ENCODE measurements around the gene CETP.

Gene CETP

GRCh38 chr16:56961851-56962281 lies at the start of gene CETP:
Gene CETP (plus strand): TSS chr16:56961950. CDS start chr16:56961980, 30 bp downstream.
- no peak within 1 kb of the TSS for H3K4me3 ChIP-seq (ENCODE audit: low read depth, low read length)
- no peak for TF ChIP-seq CTCF (IDR thresholded peaks at IDR 0.05; ENCODE audit: low read depth, low read length)

GRCh38 chr16:56912746-56913708 lies 48.7 kb upstream of the CETP start:
- H3K4me3 ChIP-seq (ENCODE audit: low read depth, low read length): no peak overlapping the region
- no peak for TF ChIP-seq CTCF (IDR thresholded peaks at IDR 0.05; ENCODE audit: low read depth, low read length)

- TF ChIP-seq CTCF (IDR thresholded peaks at IDR 0.05; ENCODE audit: low read depth, low read length): no peak
- no peak overlapping the region for H3K4me3 ChIP-seq (ENCODE audit: low read depth, low read length)
Measured at GRCh38 chr16:56914896-56915295, 46.9 kb upstream of the CETP start.

GRCh38 chr16:56915336-56916119 lies 46.2 kb upstream of the CETP start:
- TF ChIP-seq CTCF (IDR thresholded peaks at IDR 0.05; ENCODE audit: low read depth, low read length): no peak
- H3K4me3 ChIP-seq (ENCODE audit: low read depth, low read length): no peak overlapping the region

GRCh38 chr16:56916571-56917403 lies 45.0 kb upstream of the CETP start:
- TF ChIP-seq CTCF (IDR thresholded peaks at IDR 0.05; ENCODE audit: low read depth, low read length): no peak
- no peak overlapping the region for H3K4me3 ChIP-seq (ENCODE audit: low read depth, low read length)

- TF ChIP-seq CTCF (IDR thresholded peaks at IDR 0.05; ENCODE audit: low read depth, low read length): no peak
- H3K4me3 ChIP-seq (ENCODE audit: low read depth, low read length): no peak overlapping the region
Measured at GRCh38 chr16:56918467-56919012, 43.2 kb upstream of the CETP start.
